Effector CD8-positive, alpha-beta T cell (primary cell): ENCODE data around the gene LY6G6D.

Experiments
- DNase-seq: peaks from one replicate; lab custom pipeline; 2025; lab: John Stamatoyannopoulos, UW

LY6G6D gene

DNA sequence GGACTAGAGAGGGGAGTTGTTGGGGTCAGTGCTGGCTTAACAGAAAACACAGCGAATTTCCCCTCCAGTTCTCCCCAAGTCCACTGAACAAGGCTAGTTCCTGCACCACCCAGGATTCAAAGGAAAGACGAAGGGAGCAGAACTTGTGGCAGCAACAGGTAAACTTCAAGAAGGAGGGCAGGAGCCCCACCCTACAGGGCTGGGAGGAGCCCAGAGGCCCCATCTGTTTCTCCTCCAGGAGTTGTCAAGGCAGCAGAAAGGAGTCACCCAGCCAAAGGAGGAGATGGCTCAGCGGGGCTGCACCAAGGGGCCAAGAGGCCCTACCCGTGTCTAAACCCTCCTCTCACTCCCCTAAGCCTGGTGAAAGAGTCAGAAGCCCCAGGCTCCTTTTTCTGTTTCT lies 49.0 kb downstream of the LY6G6D start:
- no peak for DNase-seq

DNA sequence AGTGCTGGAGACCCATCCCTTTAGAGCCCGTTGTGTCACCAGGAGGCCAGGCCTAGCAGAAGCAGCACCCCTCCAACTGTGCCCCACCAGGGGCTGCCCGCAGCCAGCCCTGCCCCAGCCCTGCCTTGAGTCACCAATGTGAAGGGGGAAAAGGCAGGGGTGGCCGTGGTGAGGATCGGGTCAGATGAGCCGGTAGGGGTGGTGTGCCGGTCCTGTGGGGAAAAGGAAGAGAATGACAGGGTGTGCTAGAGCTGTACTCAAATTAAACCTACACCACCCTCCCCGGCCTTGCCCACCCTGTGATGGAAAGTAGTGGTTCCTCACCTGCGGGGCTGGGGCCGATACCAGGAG lies 50.4 kb downstream of the LY6G6D start:
- DNase-seq: no peak

DNA sequence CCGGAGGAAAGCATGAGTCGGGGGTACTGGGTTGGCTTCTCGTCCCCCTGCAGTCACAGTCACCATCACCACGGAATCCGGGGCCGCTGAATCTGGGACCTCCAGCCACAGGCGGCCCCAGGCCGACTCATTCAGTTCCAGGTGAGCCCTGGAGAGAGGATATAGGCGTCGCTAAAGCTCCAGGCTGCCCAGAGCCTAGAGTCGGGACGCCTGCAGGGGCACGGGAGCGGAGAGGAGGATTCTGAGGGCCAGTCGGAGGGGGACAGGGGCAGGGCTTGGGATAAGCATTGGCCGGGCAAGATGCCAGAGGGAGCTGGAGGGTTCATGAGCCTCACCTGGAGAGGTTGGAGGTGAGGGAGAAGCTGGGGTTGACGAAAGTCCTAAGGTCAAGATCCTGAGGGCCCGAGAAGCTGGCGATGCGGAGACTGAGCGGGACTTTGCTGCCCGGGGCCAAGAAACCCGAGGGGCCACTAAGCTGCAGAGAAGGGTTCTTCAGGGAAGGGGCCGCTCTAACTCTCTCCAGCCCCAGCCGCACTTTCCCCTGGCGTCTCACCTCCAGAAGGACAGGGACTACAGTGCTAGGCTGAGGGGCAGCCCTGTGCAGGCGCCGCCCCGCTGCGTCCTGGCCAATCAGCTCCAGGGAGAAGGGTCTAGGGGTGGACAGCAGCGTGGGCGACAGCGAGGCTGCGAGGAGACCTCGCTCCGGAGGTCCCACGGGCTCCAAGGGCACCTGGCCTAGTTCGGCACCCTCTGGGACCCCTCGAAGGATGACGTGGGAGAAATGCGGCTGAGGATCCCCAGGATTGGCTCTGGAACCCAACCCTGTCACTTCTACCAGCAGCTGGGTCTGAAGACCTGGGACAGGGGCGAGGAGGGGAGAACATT lies 51.0 kb downstream of the LY6G6D start:
- DNase-seq: no peak

DNA sequence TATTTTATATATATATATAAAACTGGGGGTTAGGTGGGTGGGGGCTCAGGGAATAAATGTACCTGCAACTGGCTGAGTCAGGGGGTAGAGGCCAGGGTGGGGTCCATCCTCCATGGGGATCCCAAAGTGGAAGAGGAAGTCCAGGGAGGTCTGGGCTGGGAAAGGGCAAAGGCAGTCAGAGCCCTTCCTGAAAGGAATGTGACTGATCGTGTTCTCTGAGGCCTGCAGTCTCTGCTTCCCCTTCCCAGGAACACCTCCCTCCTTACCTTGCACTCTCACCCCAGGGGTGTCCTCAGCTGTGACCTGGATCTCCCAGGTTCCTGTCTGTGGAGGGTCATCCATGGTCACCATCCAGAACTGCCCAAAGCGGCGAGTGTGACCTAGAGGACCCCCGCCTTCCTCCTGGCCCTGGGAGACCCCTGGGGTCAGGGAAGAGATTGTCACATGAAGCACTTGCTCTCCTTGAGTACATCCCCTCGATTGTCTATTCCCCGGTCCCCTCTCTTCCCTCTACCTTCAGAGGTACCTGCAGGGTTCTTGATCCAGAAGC lies 52.0 kb downstream of the LY6G6D start:
- DNase-seq: no peak
